ENCODE results near the gene NUDT16L1.
"Not testable (repeated sequence)": the region's sequence is repeated elsewhere in the genome, so short reads cannot be mapped to it uniquely, and the experiment has no call there.

Gene NUDT16L1

DNA sequence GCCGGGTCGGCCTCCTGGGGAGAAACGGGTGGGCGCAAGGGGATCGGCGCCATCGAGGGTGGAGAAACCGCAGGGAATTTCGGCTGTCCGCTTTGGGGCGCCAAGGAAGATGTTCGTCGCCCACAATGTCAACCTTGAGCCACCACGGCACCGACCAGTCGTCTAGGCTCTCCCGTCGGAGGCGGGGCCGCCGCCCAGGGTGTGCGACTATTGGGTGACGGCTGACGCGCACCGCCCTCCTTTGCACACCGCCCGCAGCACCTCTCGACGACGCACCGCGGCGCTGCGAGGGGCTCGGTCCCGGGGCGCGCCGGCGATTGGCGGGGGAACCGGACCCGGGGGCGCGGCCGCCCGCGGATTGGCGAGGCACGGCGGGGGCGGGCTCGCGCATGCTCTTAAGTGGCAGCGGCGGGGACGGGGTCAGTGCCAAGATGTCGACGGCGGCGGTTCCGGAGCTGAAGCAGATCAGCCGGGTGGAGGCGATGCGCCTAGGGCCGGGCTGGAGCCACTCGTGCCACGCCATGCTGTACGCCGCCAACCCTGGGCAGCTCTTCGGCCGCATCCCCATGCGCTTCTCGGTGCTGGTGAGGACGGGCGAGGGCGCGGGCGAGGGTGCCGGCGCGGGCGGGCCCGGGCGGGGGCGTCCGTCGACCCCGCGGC lies at the start of gene NUDT16L1:
Gene NUDT16L1, plus strand, starts transcription at position 267 of the 660 bp plus-strand sequence. Its CDS starts 165 bp downstream, at position 432.
- peak within 1 kb of the TSS; percentile 91 for H3K27ac Mint-ChIP-seq
- peaks cover 41% of the 10 kb centered on the region for H3K36me3 Mint-ChIP-seq (ENCODE audit: low read depth)
- H3K4me1 Mint-ChIP-seq (ENCODE audit: low read depth), result peaks cover 20% of the 10 kb centered on the region
- peak within 1 kb of the TSS; percentile 82 for H3K4me3 Mint-ChIP-seq
- DNase-seq, result peak; percentile 98
- H3K27me3 Mint-ChIP-seq, result no peaks in the 10 kb centered on the region
- no peaks in the 10 kb centered on the region for H3K9me3 Mint-ChIP-seq

DNA sequence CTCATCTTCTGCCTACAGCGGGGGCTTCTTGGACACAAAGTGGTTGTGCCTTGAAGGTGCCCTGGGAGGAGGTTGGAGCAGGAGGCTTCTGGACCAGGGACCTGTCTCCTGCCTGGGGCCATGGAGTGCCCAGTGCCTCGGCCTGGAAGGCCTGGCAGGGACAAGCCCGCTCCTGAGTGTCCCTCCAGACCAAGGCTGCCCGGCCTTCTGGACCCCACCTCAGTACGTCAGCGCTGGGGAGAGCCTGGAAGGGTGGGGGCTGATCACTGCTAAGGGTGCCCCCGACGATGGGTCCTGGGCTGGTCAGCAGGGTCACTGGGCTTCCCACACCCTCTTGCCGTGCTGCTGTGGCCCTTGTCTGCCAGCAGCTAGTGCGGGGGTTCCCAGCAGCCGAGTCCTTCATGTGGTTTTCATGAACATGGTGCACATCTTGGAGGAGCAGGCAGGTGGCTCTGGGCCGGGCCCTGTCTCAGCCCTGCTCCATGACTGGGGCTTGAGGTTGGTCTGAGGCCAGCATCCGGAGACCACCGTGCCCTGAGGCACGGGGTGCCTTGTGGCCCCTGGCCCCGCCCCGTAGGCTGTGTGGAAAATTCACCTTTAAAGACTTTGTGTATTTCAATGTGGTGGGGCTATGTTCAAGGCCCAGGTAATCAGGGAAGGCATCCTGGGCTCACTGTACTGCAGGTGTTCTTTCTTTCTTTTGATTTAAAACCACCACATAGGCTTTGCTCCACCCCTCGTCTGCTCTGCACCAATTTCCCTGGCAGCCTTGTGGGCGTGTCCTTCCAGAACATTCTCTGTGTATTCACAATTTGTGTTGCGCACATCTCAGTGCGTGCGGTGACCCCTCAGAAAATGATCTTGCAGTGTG lies 46.4 kb upstream of the NUDT16L1 start:
- Mint-ChIP-seq H3K4me1 (ENCODE audit: low read depth) (peaks cover 42% of the 10 kb centered on the region), H3K36me3 (ENCODE audit: low read depth) (peaks cover 44% of the 10 kb centered on the region), H3K4me3 (no peak overlapping the region), H3K27me3 (no peaks in the 10 kb centered on the region), H3K27ac (peak overlapping the region; percentile 44), H3K9me3 (no peaks in the 10 kb centered on the region)
- no peak for DNase-seq

DNA sequence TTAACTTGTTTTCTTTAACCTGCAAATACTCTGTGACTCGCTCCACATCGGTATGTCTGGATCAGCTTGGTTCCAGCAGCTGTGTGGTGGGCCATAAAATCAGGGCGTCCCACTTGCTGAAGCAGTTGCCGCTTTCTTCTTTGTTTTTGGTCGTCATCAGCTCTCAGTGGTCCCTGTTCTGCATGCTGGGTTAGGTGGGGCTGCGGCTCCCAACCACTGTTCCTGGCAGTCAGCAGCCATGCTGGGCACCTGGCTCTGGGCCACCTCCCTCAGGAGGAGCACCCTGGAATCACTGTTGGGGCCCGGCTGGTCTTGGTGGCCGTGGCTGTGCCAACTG lies 45.8 kb upstream of the NUDT16L1 start:
- Mint-ChIP-seq H3K4me3 (no peak overlapping the region), H3K9me3 (no peaks in the 10 kb centered on the region), H3K4me1 (ENCODE audit: low read depth) (peaks cover 42% of the 10 kb centered on the region), H3K27ac (peak overlapping the region; percentile 44), H3K36me3 (ENCODE audit: low read depth) (peaks cover 50% of the 10 kb centered on the region), H3K27me3 (no peaks in the 10 kb centered on the region)
- DNase-seq, result no peak

DNA sequence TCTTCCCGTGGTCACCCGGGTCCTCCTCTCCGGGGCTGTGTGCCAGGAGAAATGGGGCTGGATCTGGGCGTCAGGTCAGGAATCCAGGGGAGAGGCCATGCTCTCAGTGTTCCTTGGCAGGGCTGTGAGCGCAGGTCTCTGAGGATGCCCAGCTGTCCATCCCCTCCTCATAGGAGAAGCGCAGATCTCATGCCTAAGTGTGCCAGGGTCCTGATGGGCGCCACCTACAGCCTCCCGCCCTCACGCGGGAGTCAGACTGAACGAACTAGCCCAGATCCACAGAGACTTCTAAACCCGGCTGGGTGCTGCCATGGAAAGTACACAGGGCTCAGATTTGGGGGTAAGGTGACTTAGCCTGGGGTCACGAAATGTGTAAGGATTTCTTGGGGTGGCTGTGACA lies 44.4 kb upstream of the NUDT16L1 start:
- Mint-ChIP-seq H3K27me3 (no peaks in the 10 kb centered on the region), H3K27ac (peak overlapping the region; percentile 52), H3K4me1 (ENCODE audit: low read depth) (peaks cover 41% of the 10 kb centered on the region), H3K4me3 (no peak overlapping the region), H3K36me3 (ENCODE audit: low read depth) (peaks cover 58% of the 10 kb centered on the region), H3K9me3 (no peaks in the 10 kb centered on the region)
- DNase-seq, result no peak

- no peak overlapping the region for H3K4me3 Mint-ChIP-seq
Measured at GRCh38 chr16:4649744-4650442, 43.5 kb upstream of the NUDT16L1 start.

GRCh38 chr16:4650443-4651074 lies 42.8 kb upstream of the NUDT16L1 start:
- H3K36me3 Mint-ChIP-seq (ENCODE audit: low read depth), result peaks cover 70% of the 10 kb centered on the region
- not testable (repeated sequence) for H3K27me3 Mint-ChIP-seq, H3K9me3 Mint-ChIP-seq, H3K4me3 Mint-ChIP-seq
- peak; percentile 83 for DNase-seq
- H3K27ac Mint-ChIP-seq, result peak overlapping the region; percentile 11
- peaks cover 37% of the 10 kb centered on the region for H3K4me1 Mint-ChIP-seq (ENCODE audit: low read depth)

More at GRCh38 chr16:4649744-4650442, 43.5 kb upstream of the NUDT16L1 start:
- peak overlapping the region; percentile 11 for H3K27ac Mint-ChIP-seq
- H3K4me1 Mint-ChIP-seq (ENCODE audit: low read depth), result peaks cover 41% of the 10 kb centered on the region
- H3K27me3 Mint-ChIP-seq, result no peaks in the 10 kb centered on the region
- H3K9me3 Mint-ChIP-seq, result no peaks in the 10 kb centered on the region
- H3K36me3 Mint-ChIP-seq (ENCODE audit: low read depth), result peaks cover 67% of the 10 kb centered on the region
- no peak for DNase-seq

DNA sequence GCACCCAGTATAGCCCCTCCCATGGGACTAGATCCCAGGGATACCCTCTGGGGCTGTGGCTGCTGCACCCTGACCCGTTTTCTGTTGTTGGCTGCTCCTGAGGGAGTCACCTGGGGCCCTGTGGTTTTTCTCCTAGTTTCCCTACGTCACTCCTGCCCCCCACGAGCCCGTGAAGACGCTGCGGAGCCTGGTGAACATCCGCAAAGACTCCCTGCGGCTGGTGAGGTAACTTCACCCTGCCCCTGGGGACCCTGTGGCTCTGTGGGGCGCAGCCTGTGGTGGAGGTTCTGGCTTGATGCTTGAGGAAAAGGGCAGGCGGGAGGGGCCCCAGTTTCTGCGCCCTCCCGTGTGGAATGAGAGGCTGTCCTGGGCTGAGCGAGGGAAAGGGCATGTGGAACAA lies 41.5 kb upstream of the NUDT16L1 start:
- H3K4me1 Mint-ChIP-seq (ENCODE audit: low read depth), result peaks cover 26% of the 10 kb centered on the region
- peaks cover 76% of the 10 kb centered on the region for H3K36me3 Mint-ChIP-seq (ENCODE audit: low read depth)
- no peaks in the 10 kb centered on the region for H3K27me3 Mint-ChIP-seq
- no peak for DNase-seq
- no peaks in the 10 kb centered on the region for H3K9me3 Mint-ChIP-seq
- H3K4me3 Mint-ChIP-seq, result no peak overlapping the region
- H3K27ac Mint-ChIP-seq, result no peak overlapping the region

- no peak for DNase-seq
- Mint-ChIP-seq H3K27ac (no peak overlapping the region), H3K4me3 (no peak overlapping the region), H3K27me3 (no peaks in the 10 kb centered on the region), H3K36me3 (ENCODE audit: low read depth) (peaks cover 80% of the 10 kb centered on the region), H3K9me3 (no peaks in the 10 kb centered on the region), H3K4me1 (ENCODE audit: low read depth) (peaks cover 18% of the 10 kb centered on the region)
Measured at GRCh38 chr16:4652561-4652960, 40.8 kb upstream of the NUDT16L1 start.

DNA sequence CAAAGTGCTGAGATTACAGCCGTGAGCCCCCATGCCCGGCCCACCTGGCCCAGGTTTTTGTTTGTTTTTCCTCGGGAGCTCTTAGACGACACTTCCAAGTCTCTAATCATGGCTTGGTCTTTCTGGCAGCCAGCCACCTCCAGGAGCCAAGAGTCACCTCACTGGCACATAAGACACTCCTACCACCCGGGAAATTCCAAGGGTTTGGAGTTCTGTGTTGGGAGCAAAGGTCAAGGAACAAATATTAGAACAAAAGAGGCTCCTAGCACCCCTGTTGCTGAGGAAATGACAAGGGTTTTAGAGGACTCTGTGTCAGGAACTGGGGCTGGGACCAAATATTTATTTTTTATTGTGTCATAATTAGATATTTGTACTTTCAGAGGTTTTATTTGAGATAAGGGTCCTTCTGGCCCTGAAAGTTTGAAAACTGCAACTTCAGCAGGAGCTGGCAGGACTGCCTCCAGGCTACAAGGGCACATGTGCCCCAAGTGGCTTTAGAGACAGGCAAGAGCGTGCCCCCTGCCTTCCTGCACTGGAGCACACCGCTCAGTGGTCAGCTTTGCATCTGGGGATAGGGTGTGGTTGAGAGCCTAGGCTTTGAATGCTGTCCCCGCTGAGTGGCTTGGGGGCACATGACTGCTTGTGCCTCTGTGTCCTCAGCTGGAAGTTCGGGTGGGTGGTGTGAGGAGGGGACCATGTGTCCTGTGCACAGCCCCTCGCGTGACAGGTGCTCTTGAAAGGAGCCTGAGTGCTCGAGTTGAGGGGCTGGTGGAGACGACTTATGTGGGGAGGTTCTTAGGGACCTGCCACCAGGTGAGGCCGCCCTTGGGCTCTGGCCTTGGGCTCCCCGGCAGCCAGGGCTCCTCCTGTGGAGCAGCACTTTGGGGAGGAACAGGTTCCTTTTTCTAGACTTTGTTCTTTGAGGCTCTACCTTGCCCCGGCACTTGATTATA lies 39.1 kb upstream of the NUDT16L1 start:
- DNase-seq, result no peak
- no peak overlapping the region for H3K4me3 Mint-ChIP-seq
- peaks cover 19% of the 10 kb centered on the region for H3K4me1 Mint-ChIP-seq (ENCODE audit: low read depth)
- no peak overlapping the region for H3K27ac Mint-ChIP-seq
- H3K9me3 Mint-ChIP-seq, result no peaks in the 10 kb centered on the region
- no peaks in the 10 kb centered on the region for H3K27me3 Mint-ChIP-seq
- peaks cover 85% of the 10 kb centered on the region for H3K36me3 Mint-ChIP-seq (ENCODE audit: low read depth)

- Mint-ChIP-seq H3K27ac (no peak overlapping the region), H3K27me3 (no peaks in the 10 kb centered on the region), H3K9me3 (no peaks in the 10 kb centered on the region), H3K4me3 (no peak overlapping the region), H3K4me1 (ENCODE audit: low read depth) (peaks cover 22% of the 10 kb centered on the region), H3K36me3 (ENCODE audit: low read depth) (peaks cover 88% of the 10 kb centered on the region)
- no peak for DNase-seq
Measured at GRCh38 chr16:4654964-4655590, 38.3 kb upstream of the NUDT16L1 start.

GRCh38 chr16:4655801-4656200 lies 37.6 kb upstream of the NUDT16L1 start:
- peaks cover 80% of the 10 kb centered on the region for H3K36me3 Mint-ChIP-seq (ENCODE audit: low read depth)
- H3K27me3 Mint-ChIP-seq, result no peaks in the 10 kb centered on the region
- H3K9me3 Mint-ChIP-seq, result no peaks in the 10 kb centered on the region
- H3K4me1 Mint-ChIP-seq (ENCODE audit: low read depth), result peaks cover 24% of the 10 kb centered on the region
- no peak overlapping the region for H3K4me3 Mint-ChIP-seq
- H3K27ac Mint-ChIP-seq, result peak overlapping the region; percentile 9
- DNase-seq, result no peak

DNA sequence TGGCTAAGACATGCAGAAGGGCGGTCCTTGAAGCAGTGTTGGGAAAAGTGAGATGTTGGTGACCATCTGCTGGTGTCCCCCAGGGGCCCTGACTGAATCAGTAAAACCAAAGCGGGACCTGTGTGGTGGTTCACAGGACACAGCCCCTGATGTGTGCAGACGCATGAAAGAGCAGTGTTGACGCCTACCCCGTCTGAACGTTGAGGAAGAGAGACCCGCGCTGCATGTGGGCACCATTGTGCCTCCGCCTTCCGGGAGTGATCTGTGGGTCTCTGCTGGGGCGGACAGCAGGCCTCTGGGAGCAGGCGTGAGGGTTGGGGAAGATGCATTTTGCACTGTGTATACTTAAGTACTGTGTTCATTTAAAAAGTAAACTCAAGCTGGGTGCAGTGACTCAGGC lies 37.1 kb upstream of the NUDT16L1 start:
- peak overlapping the region; percentile 9 for H3K27ac Mint-ChIP-seq
- H3K36me3 Mint-ChIP-seq (ENCODE audit: low read depth), result peaks cover 76% of the 10 kb centered on the region
- H3K9me3 Mint-ChIP-seq, result no peaks in the 10 kb centered on the region
- no peak overlapping the region for H3K4me3 Mint-ChIP-seq
- H3K27me3 Mint-ChIP-seq, result no peaks in the 10 kb centered on the region
- H3K4me1 Mint-ChIP-seq (ENCODE audit: low read depth), result peaks cover 29% of the 10 kb centered on the region
- DNase-seq, result no peak

All from activated T-cell treated with anti-CD3 and anti-CD28 coated beads, Interleukin-2, amount 50 U/mL, for 24 hours (primary cell).